ENCODE measurements around the gene CCNF.

DNA sequence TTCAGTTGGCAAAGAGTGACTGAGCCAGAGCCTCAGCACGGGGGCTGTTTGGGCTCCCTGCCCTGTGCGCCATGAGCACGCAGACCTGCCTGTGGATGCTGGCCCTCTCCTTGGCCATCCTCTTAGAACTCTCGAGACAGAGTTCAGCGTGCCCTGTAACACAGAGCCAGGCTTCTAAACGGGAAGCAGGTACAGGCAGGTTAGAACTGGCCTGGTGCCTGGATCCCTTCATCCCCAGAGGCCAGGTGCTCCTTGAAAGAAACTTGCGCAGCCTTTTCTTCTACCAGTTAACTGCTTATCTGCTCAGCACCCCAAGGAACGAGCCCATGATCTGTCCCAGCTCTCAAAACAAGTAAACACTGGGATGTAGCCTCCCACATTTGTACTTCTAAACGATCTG, 6.9 kb downstream of the CCNF start:
- TF ChIP-seq POLR2A (IDR thresholded peaks at IDR 0.05) (no peak), EP300 (IDR thresholded peaks at IDR 0.05) (no peak)
